ENCODE measurements around the gene CHST8.

The CHST8 gene

DNA sequence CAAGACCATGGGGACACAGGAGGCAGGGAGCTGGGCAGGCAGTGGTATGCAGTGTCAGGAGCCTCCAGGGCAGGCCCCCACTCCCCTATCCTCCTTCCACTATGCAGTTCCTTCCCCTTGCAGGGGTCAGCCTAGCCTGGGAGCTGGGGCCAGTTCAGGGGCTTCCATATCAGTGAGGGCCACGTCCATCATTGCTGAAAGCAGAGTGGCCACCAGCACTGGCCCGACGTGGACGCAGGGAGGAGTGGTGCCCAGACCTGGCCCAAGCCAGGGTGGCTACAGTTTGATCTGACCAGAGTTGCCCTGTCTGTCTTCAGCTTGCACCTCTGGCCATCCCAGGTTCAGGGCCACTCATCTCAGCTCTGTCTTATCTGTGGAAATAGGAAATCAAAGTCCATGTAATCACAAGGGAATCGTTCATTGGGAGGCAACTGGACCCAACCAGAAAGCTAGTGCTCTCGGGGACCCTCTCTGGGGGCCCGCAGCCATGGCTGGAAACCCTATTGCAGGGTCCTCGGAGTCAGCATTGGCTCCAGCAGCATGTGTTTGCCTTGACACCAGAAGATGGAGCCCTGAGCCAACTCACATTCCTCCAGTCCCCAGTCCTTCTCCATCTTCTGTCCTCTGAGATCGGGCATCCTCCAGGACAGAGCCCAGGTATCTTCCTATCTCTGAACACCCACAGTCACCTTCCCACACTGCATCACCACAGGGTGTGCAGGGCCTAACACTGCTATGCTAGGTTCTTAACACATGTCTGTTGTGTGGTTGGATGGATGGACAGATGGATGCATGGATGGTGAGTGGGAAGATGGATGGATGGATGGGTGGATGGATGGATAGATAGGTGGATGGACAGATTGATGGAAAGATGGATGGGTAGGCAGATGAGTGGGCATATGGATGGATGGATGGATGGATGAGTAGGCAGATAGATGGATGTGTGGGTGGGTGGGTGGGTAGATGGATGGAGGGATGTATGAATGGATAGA, 99.2 kb downstream of the CHST8 start:
- DNase-seq, result no peak

DNA sequence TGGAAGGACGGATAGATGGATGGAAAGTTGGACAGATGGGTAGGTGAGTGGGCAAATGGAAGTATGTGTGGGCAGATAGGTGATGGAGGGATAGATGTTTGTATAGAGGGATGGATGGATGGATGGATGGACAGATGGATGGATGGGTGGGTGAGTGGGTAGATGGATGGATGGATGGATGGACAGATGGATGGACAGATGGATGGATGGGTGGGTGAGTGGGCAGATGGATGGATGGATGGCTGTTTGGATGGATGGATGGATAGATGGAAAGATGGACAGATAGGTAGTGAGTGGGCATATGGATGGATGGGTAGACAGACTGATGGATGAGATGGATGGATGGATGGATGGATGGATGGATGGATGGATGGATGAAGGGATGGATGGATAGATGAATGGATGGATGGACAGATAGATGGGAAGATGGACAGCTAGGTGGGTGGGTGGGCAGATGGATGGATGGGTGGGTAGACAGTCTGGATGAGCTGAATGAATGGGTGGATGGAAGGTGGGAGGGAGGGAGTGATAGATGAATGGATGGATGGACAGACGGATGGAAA, 100.1 kb downstream of the CHST8 start:
- no peak for DNase-seq

DNA sequence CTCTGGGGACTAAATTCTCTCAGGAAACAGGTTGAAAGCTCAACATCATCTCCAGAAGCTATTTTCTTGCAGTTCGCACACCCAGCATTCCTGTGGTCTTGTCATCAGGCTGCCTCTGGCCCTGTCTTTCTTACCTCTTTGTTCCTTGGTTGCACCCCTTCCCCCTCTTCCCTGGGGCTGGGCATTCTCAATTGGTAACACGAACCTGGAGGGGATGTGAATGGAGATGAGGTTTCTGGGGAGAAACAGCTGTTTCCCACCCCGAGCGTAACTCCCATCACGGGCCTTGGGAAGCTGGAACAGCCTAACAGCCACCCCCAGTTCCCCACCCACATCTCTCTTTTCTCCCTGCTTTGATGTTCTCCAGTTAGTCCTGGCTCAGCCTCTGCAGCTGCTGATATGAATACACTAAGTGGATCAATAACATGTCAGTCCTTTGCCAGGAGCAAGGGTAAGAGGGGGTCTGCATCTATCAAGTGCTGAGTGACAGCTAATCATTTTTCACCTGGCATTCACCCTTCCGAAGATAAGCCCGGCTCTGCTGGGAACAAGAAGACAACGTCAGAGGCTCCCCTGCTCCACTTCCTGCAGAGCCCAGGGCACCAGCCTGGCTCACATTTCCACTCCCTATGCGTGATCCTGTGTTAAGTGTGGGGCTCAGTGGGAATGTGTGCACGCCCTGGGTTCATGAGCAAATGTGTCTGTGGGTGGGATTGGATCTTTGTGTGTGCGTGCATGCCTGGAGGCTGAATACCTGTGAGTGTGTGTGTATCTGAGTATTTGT, 100.9 kb downstream of the CHST8 start:
- DNase-seq, result peak; percentile 34

DNA sequence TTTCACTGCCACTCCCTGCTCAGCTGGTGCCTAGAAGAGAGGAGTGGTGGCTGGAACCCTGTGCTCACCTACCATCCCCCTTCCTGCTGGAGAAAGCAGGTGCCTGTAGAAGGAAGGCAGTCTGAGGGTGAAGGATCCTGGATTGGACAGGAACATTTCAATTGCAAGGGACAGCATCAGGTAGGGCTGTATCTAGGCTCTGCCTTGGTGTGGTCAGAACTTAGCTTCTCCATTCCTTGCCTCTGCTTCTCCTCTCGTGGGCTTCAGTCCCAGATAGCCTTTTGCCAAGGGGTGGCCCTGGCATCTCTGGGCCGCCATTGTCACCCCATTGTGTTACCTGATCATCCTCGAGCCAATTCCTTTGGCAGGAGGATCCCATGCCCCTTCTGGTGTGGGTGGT, 101.8 kb downstream of the CHST8 start:
- DNase-seq, result no peak

DNA sequence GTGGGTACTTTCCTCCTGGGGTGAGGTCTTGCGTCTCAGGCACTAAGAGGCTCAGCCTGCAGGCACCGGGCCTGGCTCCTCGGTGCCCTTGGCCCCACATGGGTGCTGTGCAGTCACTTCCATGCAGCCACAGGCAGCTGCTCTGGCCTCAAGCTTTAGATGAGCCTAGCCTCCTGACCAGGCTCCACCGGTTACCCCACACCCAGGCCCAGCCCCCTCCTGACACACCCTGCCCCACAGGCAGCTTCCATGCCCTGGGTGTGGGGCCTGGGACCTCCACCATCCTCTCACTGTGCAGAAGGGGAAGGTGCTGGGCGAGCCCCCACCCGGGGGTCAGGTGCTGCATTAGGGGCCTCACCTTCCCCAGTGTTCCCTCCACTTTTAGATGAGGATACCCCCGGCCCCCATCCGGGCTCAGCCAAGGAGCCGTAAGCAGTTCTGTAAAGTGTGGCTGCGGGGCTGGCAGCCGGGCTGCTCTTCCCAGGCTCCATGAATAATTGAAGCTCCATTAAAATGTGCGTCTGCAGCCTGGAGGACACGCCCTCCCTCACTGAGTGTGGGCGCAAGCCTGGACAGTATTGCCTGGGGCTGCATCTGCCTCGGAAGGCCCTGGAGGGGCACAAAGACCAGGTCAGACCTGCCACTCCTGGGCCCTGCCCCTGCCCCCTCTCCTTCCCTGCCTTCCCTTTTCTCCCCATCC, 102.4 kb downstream of the CHST8 start:
- peak; percentile 11 for DNase-seq

DNA sequence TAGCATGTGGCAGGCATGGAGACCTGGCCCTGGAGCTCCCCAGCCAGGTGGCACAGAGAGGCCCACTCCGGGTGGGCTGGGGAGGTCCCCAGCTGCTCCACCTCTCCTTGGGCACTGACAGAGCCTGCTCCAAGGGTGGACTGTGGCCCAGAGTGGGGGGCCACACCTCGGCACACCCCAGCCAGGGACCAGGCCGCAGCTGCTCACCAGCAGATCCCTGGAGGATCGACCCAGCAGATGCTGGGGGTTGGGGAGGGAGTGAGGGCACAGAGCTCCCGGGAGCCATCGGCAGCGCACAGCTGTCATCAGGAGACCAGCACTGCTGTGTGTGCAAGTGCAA, 102.9 kb downstream of the CHST8 start:
- peak; percentile 9 for DNase-seq

DNA sequence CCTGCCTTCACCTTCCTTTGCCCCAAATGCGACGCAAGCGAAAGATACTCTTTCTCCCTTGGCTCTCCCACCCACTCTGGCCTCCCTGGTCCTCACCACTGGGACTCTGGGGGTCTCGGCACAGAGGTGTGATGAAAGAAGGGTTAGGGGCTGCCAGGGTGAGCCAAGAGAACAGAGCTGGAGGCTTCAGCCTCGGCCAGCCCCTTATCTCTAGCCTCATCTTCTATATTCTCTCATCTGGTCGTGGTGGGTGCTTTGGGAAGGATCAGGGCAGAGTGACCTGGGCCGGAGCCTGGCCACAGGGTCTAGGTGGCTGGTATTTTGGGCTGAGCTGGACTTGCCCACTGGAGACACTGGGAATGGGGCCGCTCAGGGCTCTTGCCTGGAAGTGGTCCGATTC, 103.8 kb downstream of the CHST8 start:
- no peak for DNase-seq

DNA sequence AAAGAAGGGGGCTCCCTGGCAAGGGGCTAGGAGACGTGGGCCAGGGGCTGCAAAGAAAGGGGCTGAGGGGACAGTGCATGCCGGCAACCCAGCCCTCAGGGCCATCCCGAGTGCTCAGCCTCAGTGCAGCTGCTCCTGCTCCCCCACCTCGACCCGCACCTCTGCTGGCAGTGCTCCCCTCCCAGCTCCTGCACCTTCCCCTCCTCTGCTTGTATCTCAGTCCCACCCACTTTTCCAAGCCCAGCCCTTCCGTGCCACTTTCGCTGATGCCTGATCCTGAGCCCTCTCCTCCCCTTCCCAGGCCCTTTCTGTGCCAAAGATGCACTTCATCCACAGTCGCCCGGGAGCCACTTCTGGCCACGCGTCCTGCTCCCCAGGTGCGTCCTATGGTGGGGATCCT, 105.0 kb downstream of the CHST8 start:
- DNase-seq, result no peak

DNA sequence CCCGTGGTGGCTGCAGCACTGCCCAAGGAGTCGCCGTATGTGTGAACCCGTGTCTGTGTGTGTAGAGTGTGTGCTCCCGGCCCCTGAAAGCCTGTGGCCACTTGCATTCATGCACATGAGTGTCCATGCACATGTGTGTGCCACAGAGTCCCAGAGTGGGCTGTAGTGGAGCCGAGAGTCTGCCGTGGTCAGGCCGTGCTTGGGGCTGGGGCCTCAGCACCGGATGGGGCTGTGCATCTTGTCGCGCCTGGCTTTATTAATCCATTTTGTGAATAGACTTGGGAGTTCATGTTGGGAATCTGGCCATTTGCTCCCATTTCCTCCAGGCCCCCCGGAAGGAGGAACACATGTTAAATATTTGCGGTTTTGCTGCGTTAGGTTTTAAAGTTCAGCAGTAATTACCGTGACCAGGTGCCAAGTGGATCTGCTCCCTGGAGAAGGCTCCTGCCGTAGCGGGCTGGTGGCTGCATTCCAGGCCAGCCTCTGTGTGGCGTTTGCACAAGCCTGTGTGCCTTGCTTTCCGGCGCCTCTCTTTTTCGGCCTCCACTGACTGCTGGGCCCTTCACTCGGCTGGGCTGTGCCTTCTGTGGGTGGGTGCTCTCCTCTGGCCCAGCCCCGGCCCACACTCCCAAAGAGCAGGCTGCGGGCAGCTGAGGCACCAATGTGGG, 105.7 kb downstream of the CHST8 start:
- DNase-seq, result peak; percentile 41

DNA sequence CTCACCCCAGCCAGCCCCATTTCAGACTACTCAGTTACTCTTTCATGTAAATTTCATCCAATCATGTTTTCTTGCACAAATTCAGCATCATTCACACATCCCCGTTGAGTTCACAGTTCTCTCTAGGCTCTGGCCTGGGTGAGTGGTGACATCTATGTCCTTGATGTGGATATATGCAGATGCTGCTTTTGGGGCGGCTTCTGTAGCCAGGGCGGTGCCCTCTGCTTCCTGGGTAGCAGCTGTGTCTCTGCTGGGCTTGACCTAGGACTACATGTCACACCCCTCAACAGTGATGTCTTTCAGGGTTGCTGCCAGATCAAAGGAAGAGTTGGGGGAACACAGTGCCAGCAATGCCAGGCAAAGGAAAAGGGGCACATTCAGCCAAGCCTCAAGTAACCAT, 106.4 kb downstream of the CHST8 start:
- no peak for DNase-seq

DNA sequence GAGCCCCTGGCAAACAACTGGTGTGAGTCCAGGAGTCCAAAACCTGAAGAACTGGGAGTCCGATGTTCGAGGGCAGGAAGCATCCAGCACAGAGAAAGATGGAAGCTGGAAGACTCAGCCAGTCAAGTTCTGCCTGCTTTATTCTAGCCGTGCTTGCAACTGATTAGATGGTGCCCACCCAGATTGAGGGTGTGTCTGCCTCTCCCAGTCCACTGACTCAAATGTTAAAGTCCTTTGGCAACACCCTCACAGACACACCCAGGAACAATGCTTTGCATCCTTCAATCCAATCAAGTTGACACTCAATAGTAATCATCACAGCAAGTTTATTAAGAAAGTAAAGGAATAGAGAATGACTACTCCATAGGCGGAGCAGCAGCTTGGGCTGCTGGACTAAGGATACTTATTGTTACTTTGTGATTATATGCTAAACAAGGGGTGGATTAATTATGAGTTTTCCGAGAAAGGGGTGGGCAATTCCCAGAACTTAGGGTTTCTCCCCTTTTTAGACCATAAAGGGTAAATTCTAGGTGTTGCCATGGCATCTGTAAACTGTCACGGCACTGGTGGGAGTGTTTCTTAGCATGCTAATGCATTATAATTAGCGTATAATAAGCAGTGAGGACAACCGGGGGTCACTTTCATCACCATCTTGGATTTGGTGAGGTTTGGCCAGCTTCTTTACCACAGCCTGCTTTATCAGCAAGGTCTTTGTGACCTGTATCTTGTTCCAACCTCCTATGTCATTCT, 109.3 kb downstream of the CHST8 start:
- no peak for DNase-seq

DNA sequence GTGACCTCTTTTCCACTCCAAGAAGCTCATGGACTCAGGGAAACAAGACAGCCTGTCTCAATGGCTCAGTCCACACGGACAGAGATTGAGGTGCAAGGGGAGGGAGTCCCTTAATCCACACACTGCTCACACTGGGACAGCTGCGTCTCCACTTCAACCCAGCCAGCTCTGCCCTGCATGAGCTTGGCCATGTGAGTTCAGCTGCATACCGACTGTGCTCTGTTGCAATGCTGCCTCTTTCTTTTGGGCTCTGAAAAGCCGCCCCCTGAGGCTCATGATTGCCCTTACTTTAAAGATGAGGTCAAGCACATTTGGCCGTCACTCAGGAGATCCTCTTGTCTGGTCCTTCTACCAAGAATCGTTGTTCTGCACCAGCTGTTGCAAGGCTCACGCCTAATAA, 110.1 kb downstream of the CHST8 start:
- DNase-seq, result no peak

DNA sequence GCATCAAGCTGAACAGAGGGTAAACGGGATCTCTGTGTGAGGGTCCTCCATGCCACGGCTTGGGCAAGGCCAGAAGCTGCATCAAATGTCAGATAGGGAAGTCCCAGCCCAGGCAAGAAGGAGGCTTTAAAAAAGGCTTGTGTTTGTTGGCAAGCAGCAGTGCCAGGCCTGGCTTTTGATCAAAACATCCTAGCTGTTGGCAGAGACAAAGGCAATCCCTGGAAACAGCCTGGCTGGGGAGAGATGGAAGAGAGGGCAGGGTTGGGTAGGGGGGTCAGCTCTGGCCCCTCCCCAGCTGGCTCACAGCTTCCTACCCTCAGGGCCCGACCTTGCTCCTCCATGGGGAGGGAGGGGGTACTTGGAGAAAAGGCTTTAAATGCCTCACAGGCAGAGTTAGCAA, 113.2 kb downstream of the CHST8 start:
- peak; percentile 74 for DNase-seq

DNA sequence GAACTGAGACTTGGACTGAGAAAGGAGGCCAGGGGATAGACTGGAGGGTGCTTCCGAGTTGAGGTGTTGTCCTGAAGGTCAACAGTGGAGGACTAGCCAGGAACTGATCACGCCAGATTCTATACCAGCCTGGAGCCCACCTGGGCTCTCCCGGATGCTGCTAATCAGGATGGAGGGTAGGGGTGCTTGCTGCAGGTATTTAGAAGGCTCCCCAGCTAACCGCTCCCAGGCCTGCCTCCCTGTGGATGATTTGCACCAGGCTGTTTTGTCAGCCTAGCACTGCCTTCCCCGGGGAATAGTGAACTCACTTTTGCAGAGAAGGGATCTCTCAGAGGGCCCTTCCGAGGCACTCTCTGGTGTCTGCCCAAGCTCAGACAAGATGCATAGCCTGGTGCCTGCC, 114.4 kb downstream of the CHST8 start:
- no peak for DNase-seq

DNA sequence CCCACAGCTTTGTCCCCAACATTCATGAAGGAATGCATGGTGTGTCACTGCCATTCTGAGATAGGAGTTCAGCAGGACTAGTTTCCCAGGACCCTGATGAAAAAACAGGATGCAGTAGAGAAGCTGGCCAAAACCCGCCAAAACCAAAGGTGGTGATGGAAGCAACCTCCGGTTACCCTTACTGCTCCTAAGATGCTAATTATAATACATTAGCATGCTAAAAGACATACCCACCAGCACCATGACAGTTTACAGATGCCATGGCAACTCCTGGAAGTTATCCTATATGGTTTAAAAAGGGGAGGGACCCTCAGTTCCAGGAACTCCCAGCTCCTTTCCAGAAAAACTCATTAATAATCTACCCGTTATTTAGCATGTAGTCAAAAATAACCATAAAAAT, 115.0 kb downstream of the CHST8 start:
- no peak for DNase-seq

DNA sequence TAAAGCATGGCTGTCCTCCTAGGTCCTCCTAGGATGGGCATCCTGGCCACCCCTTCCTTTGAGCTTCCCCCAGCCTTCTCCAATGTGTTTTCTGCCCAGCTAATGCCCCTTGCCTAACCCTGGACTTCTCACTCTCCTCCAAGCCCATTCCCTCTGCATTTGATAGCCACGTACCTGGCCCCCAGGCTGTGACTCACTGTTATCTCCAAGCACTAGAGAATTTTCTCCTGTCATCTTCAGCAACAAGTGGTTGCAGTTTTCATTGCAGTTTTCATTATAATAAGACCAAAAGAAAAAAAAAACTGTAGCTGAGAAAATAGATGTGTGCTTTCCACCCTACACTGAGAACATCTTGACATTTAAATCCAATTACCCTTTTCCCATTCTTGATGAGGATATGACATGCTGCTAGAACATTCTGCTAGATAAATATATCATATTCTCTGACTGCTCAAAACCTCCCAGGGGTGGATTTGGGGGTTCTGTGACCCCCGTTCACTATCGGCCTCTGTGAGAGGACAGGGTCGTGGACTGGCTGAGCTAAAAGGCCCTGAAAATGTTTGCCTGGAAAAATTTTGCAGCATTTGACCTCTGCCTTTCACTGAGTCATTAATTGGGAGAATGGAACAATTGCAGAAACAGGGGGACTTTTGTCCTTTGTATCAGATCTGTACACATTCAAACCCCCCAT, 116.1 kb downstream of the CHST8 start:
- DNase-seq, result no peak

DNA sequence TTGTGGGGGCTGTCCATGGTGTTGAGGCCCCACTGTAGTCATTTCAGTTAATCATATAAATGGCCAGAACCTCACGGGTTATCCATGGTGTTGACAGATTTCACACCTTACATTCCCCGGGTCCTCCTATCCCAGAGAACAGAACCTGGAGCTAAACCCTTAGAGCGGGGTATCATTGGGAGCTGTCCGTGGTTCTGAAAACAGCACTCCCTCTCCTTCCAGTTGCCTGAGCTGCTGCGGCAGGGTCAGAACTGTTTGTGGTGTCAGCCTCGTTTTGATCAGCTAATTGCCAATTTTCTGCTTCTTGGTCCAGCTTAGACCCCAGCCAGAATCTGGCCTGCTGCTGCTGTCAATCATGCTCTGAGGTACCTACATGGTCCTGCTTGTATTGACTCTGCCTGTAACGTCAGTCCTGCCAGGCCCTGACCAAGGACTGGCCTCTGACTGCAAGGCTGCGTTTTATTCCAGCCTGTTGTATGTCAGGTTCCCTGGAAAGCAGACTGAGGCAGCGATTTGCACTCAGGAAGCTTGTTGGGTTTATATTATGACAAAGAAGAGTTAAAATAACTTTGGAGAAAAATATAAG, 119.2 kb downstream of the CHST8 start:
- DNase-seq, result no peak

DNA sequence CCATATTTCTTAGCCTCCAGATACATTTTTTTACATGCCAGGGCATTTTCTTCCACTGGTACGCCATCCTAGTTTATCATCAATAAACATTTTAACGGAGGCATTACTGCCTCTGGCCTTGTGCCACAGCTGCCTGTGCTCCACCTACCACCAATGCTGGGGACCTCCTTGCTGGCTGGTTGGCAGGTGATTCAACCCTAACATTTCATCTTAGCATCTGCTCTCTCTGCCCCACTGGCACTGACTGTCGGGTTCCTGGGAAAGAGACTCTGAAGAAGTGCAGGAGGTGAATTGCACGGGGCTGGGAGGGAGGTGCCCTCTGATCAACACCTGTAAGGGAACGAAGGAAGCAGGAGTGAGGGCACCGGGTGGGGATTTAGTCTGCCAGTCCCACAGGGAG, 123.5 kb downstream of the CHST8 start:
- no peak for DNase-seq

DNA sequence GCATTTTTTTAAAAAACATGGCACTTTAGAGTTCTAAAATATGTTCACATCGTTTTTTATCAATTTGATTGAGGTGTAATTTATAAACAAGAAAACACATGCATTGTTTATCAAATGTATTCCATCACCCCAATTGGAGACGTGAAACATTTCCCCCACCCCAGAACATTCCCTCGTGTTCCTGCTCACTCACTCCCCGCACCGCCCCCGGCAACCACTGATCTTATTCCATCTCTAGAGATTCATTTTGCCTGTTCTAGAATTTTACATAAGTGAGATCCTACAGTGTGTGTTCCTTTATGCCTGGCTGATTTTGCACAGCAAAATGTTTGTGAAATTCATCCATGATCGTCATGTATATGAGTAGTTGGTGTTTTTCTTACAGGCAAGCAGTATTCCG, 124.4 kb downstream of the CHST8 start:
- DNase-seq, result no peak

DNA sequence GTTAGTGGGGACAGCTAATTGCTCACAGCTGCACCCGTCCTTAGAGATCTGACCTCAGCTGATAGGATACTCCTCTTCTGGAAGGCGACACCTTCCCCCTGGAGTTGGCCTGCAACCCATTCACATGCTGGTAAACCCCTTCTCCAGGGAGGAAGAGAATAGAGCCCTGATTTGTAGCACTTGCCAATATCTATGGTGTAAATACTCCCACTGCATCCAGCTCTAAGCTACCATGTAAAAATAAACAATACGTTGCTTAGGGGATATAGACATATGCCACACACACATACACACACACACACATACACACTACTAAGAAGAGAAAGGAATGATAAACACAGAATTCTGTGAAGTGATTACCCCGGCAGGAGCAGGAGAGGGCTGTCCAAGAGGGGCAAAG, 125.5 kb downstream of the CHST8 start:
- no peak for DNase-seq

DNA sequence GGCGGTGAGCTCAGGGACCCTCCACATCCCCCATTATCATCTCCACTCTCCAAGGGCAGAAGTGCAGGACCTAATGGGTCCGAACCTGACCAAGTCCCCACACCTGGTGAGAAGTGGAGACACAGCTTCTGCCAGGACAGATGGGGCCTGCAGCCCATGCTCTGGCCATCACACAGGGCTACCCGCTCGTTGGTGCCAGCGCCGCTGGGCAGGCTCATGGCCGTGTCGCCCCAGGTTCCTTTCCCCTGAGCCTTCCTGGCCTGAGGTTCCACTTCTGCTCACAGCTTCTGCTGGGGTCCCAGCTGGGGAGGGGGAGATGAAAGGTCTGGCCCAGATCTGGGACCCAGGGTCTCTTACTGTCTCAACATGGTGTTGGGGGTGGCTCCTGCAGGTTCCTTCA, 126.5 kb downstream of the CHST8 start:
- DNase-seq, result no peak

Measured in NCI-H1092 treated with DMSO at 0.1 percent for 48 hours (cell line).